ENCODE results near the gene ANGPT4.
"Not testable (repeated sequence)": the region's sequence is repeated elsewhere in the genome, so short reads cannot be mapped to it uniquely, and the experiment has no call there.

Gene ANGPT4

GRCh38 chr20:906703-907270 lies 9.3 kb downstream of the ANGPT4 start:
- DNase-seq (ENCODE audit: low read depth in 2 of 3, low spot score in 2 of 3), result no peak

DNA sequence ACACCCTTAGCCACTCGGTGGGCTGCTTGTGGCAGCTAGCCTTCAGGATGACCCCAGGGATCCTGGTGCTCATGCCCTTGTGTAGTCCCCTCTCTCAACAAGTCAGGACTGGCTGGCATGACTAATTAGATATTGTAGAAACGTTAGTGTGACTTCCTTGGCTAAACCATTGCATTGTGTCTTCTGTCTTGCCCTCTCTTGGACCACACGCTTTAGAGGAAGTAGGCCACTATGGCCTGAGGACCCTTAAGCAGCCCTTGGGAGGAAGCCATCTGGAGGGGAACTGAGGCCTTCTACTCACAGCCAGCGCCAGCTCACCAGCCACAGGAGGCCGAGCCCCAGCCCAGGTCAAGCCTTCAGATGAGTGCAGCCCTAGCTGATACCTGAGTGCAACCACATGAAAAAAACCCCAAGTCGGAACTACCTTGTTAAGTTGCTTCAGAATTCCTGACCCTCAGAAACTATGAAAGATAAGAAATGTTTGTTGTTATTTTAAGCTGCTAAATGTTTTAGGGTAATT lies 10.1 kb downstream of the ANGPT4 start:
- no peak for DNase-seq (ENCODE audit: low read depth in 2 of 3, low spot score in 2 of 3)

DNA sequence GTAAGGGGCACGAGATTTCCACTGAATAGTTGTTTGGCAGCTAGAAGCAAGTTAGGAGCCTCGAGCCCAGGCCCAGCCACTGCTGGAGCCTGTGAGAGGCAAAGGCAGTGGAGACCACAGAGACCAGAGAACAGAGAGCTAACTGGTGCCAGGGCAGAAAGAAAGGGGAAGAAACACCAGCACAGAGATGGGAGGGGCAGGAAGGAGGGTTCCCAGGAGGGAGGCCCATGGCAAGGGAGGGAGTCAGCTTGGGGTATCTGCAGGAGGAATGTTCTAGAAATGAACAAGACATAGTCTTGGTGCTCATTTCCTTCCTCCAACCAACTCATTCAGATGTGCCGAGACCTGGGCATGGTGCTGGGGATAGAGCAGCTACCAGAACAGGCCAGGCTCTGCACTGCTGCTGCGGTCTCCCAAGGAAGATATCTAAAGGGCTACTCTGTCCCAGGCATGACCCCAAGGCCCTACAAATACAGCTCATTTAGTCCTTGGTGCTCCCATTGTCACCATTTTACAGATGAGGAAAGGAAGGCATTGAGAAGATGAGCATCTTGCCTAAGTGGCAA lies 10.7 kb downstream of the ANGPT4 start:
- DNase-seq (ENCODE audit: low read depth in 2 of 3, low spot score in 2 of 3), result no peak

DNA sequence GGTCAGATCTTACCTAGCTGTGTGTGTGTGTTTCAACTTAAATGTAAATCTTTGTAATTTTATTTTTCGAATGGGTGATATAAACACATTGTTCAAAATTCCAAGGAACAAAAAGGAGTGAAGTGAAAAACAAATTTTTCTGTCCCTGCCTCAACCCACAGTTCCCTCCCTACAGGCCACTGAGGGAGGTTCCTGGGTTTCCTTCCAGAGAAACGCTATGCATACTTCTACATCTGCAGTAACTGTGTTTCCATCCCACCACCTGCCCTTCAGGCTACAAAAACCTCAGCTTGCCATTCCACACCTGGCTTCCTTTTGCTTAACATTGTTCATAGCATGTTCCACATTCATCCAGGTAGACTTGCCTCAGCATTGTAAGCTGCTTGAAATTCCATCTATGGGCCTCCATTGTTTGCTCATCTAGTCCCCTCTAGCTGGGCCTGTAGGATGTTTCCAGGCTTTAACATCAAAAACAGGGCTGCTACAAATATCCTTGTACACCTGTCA lies 12.0 kb downstream of the ANGPT4 start:
- no peak for DNase-seq (ENCODE audit: low read depth in 2 of 3, low spot score in 2 of 3)

DNA sequence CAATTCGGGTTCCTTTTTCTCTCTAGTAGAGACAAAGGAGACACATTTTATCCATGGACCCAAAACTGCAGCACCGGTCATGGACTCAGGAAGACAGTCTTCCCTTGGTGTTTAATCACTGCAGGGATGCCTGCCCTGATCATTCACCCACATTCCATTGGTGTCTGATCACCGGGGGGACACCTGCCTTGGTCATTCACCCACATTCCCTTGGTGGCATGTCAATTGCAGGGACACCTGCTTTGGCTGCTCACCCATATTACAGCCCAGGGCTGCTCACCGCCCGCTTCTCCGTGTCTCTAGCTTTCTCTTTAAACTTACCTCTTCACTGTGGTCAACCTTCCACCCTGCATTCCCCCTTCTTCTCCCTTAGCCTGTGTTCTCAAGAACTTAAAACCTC lies 18.7 kb downstream of the ANGPT4 start:
- DNase-seq (ENCODE audit: low read depth in 2 of 3, low spot score in 2 of 3), result not testable (repeated sequence)

- DNase-seq (ENCODE audit: low read depth in 2 of 3, low spot score in 2 of 3), result no peak
Measured at GRCh38 chr20:896501-897025, 19.6 kb downstream of the ANGPT4 start.

GRCh38 chr20:892371-892770 lies 23.8 kb downstream of the ANGPT4 start:
- not testable (repeated sequence) for DNase-seq (ENCODE audit: low read depth in 2 of 3, low spot score in 2 of 3)

- DNase-seq (ENCODE audit: low read depth in 2 of 3, low spot score in 2 of 3), result no peak
Measured at GRCh38 chr20:891706-892080, 24.4 kb downstream of the ANGPT4 start.

DNA sequence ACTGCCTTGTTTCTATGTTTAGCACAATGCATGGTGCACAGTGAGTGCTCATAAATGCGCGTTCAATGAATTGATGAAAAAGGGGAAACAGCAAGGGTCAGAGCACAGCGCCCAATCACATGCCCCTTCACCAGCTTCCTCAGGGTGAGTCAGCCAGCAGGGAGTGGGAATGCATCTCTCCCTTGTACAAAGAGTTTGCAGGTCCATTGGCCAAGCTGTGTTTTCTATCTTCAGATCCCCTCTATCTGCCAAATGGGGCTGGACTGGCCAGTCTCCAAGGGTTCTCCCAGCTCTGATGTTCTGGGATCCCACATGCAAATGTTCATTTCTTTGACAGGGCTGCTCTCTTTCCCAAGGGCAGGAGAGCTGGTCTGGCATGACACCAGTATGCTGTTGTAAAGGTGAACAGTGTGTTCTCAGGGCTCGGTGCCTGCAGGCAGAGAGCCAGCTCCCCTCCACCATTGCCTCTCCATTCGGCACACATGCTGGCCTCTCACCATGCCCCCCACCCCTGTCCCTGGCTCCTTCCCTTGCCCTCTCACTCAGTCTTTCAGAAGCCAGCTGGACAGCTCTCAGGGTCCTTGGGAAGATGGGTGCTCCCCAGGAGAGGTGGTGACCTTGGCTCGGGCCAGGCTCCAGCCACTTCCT lies 25.0 kb downstream of the ANGPT4 start:
- DNase-seq (ENCODE audit: low read depth in 2 of 3, low spot score in 2 of 3), result no peak

DNA sequence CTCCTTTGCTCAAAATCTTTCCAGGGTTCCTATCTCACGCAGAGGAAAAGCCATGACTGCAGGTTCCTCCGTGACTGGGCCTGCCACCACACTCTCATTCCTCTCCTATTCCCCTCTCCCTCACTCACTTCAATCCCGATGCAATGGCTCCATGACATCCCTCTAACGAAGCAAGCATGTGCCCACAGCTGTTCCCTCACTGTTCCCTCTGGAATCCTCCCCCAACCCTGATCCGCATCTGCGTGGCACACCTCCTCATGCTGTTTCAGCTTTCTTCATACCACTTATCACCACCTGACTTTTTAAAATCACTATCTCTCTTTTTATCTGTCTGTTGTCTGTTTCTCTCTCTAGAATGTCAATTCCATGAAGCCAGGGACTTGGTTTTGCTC lies 25.5 kb downstream of the ANGPT4 start:
- no peak for DNase-seq (ENCODE audit: low read depth in 2 of 3, low spot score in 2 of 3)

GRCh38 chr20:889932-890463 lies 26.1 kb downstream of the ANGPT4 start:
- DNase-seq (ENCODE audit: low read depth in 2 of 3, low spot score in 2 of 3), result no peak

GRCh38 chr20:889106-889505 lies 27.0 kb downstream of the ANGPT4 start:
- no peak for DNase-seq (ENCODE audit: low read depth in 2 of 3, low spot score in 2 of 3)

DNA sequence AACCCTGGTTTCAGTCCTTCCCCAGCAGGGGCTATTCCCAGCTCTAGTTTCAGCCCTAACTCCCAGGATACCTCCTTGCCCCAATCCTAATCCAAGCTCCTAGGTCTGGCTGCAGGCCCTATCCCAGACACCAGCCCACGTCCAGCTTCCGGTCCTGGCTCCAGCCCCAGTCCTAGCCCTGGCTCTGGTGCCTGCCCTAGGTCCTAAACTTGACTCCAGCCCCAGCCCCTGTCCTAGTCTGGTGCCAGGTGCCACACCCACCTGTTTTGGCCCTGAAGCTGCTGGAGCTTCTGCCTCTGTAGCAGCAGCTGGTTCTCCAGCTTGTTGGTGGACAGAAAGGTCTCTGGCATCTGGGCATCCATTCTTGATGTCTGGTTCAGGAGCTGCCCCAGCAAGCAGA lies 28.1 kb downstream of the ANGPT4 start:
- DNase-seq (ENCODE audit: low read depth in 2 of 3, low spot score in 2 of 3), result no peak

DNA sequence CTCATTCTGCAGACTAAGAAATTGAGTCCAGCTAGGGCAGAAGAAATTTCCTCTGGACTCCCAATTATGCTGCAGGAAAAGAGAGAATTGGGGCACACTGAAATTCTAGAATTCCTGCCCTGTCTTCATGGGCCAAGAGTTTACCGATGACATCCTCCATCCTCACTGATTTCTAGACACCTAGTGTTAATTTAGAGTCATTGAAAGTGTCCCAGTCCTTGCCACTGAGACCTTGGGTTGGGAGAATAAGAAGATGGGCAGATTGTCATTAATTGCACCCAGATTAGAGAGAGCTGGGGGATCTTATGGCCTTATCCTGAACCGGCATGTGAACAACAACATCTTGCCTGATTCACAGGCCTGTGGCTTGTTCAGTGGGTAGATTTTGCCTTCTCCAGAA lies 29.0 kb downstream of the ANGPT4 start:
- DNase-seq (ENCODE audit: low read depth in 2 of 3, low spot score in 2 of 3), result no peak

DNA sequence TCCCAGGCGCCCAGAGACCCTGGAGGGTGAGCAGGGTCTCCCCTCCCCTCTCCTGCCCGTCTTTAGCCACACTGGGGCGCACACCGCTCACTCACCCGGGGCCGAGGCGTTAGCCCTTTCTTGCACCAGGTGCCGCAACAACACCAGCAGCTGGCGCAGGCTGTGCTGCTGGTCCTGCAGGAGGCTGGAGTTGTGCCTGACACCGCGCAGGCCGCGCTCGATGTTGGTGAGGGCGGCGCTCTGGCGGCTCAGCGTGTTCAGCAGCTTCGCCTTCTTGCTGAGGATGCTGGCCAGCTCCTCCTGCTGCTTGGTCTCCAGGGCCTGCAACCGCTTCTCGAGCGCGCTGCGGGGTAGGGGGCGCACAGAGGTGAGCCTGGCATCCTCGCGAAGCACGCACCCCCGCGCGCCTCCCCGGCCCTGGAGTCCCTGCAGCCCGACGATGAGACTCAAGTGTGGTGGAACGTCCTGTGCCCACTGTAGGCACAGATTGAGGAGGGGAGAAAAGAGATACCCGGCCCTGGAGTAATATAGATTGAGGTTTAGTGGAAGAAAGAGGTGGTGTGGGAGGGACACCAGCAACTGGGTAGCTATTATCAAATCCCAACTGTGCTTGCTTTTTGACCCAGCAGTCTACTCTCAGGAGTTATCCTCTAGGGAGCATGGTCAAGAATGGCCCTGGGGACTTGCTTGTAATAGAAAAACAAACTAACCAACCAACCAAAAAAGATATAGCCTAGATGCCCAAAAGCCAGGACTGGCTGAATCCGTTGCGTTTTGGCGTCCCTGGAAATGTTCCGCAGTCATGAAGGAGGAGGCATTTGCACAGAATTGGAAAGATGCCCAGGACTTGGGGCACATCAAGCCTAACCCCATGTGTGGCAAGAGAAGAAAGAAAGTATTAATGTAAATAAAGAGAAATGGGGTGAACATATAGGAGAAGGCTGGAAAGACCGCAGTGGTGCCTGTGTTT lies 30.9 kb downstream of the ANGPT4 start:
- no peak for DNase-seq (ENCODE audit: low read depth in 2 of 3, low spot score in 2 of 3)

DNA sequence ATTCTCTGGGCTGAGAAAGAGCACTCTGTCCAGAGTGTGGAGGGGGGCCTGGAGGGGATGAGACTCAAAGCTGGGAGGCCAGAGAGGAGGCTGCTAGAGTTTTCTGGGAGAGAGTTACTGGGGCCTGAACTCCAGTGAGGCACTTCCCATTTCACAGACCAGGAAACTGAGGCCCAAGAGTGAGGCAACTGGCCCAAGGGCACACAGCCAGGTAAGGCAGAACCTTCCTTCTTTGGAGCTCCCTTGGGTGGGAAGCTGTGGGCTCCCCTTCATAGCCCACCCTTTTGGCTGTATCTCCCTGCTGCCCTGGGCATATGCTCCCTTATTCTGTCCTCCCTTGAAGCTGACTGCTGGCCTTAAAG lies 34.4 kb downstream of the ANGPT4 start:
- no peak for DNase-seq (ENCODE audit: low read depth in 2 of 3, low spot score in 2 of 3)

GRCh38 chr20:881051-881782 lies 34.9 kb downstream of the ANGPT4 start:
- peak in 1 of 3 experiments; percentile 5 for DNase-seq (ENCODE audit: low read depth in 2 of 3, low spot score in 2 of 3)

DNA sequence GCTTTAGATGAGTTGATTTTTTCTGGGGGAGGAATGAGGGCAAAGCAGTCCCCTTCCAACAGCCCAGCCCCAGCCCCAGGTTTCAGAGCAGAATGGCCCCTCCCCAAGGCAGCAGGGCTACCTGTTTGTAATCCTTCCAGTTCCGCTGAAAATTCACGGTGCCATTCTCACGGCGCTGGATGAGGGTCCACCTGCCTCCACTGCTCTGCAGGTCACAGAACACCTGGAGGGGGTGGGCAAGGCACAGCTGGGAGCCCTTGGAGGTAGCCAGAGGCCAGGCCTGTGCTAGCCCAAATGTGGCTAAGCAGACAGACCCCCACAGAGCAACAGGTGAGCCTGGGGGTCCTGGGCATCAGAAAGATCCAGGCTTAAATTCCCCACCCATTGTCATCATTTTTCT lies 36.5 kb downstream of the ANGPT4 start:
- no peak for DNase-seq (ENCODE audit: low read depth in 2 of 3, low spot score in 2 of 3)

- DNase-seq (ENCODE audit: low read depth in 2 of 3, low spot score in 2 of 3), result no peak
Measured at GRCh38 chr20:878511-879307, 37.4 kb downstream of the ANGPT4 start.

Data from activated CD8-positive, alpha-beta memory T cell treated with anti-CD3 and anti-CD28 coated beads for 48 hours (primary cell).